Activated CD4-positive, alpha-beta T cell treated with anti-CD3 and anti-CD28 coated beads for 4 hours (primary cell): ENCODE measurements around the gene ZNF830.
A peak's percentile ranks its signal among the peaks of the same experiment; 100 is the strongest.
"Not testable (repeated sequence)": the region's sequence is repeated elsewhere in the genome, so short reads cannot be mapped to it uniquely, and the experiment has no call there.

Experiments
- DNase-seq, 2 donors: peaks; one replicate each; pipeline ENCODE4 v3.0.0-alpha.2; 2020

ZNF830 gene

GRCh38 chr17:34993031-34993430 is 31.7 kb downstream of the ZNF830 start:
- DNase-seq, result no peak

DNA sequence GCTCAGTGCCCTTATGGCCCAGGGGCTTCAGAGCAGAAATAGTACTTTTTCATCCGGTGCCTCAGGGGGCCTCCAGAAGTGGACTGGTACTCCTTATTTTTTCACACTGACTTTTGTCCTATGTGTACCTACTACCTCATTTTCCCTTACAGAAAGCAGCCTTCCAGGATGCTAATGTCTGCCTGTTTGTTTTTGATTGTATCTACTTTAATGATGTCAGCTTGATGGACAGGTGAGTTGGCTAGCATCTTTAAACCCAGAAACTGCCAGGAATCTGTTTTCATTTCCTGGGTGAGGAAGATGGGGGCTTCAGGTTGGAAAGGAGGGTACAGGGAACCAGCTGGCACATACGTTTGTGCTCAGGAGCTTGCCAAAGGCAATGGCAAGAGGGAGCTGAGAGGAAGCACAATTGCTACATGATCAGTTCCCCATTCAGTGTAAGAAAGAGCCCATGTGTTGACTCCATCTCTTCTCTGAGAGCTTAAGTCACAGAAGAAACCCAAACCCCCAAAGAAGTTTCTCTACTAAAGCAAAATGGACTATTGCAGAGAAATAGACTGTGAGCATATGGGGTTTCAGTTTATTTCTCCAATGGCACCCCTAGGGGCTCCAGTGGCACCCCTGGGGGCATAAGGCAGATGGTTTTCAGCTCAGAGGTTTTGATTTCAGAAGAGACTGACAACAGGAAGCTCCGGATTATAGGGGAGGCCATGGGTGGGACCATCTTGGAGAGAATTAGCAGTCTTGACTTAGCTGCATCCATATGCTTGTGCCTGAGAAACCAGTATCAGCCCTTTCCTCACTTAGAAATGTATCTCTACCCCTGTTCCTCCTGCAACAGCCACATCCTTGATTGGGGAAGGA is 35.3 kb downstream of the ZNF830 start:
- DNase-seq, result no peak

GRCh38 chr17:34997355-34997862 is 36.1 kb downstream of the ZNF830 start:
- no peak for DNase-seq

GRCh38 chr17:34998205-34998604 is 36.9 kb downstream of the ZNF830 start:
- peak; percentile 78 to 84 for DNase-seq

DNA sequence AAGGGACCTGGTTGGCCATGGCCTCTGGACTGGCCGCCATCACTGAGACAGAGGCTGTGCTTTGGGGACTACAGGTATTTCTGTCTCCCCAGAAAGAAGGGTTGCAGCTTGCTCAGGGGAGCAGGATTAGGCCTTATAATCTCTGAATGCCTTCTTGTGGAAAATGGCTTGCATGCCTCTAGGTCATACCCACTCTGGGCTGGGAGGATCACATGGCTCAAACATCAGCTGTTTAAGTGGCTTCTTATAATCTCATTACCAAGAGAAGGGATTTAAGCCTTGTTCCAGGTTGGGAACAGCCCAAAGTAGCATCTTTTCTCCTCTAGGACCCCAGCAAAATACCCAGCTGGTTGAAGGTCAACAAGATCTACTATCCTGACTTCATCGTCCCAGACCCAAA is 38.1 kb downstream of the ZNF830 start:
- DNase-seq, result no peak

DNA sequence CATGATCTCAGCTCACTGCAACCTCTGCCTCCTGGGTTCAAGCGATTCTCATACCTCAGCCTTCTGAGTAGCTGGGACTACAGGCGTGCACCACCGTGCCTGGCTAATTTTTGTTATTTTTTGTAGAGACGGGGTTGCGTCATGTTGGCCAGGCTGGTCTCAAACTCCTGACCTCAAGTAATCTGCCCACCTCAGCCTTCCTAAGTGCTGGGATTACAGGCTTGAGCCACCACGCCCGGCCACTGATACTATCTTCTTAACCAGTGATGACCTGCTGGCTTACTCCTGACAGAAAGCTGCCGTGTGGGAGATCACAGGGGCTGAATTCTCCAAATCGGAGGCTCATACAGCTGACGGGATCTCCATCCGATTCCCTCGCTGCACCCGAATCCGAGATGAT is 39.6 kb downstream of the ZNF830 start:
- not testable (repeated sequence) for DNase-seq

- DNase-seq, result no peak
Measured at GRCh38 chr17:35001549-35001948, 40.2 kb downstream of the ZNF830 start.

GRCh38 chr17:35002876-35003551 is 41.7 kb downstream of the ZNF830 start:
- DNase-seq, result no peak

DNA sequence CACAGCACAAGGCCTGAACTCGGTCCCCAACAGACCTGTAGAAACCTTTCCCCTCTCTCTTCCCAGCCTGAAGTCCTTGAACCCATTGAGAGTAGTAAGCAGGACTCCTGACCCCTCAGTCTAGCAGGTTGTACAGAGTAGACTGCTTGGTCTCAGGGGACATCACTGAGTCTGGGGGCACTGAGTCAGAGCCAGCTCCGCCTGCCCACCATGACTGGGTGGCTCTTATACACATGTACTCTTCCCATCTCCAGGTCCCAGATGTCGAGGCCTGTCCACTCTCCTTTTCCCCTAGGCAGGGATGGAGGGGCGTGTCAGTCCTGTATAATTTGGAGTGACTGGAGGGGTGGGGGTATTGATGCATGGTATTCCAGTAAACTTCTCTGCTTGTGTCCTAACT is 42.4 kb downstream of the ZNF830 start:
- DNase-seq, result no peak

GRCh38 chr17:35006345-35006744 is 45.0 kb downstream of the ZNF830 start:
- no peak for DNase-seq

DNA sequence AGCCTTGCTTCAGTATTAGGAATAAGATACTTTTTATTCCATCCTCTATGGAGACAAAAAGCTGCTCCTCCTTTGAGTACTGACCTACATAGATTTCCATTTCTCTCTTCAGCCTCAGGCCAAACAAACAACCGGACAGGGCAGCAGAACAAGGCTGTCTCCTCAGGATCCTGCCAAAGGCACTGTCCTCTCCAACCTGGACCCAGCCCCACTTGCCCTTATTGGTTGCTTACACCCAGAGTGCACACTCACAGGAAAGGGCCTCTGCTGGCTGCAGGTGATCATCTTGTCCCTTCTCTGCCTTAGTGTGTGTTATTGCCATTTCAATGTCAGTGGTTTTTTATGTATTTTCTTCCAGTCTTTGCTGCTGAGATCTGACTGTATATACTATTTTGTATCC is 45.6 kb downstream of the ZNF830 start:
- no peak for DNase-seq

DNA sequence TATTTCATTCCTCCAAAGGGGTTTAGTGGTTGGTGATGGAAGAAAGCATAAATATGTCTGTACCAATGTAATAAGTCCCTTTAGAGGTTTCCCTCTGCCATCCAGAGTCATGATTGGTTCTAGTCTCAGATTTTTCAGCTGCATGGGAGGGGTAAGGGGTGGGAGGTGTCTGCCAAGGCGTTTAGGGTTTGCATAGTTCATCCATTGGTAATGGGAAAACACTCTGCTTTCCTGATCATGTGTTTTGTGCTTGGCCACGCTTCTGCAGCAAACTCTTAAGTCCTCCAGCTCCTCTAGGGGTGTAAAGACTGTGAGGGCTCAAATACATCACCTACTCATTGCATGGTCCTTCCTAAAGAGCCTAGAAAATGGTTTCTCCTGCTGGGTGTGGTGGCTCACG is 48.8 kb downstream of the ZNF830 start:
- DNase-seq, result no peak

DNA sequence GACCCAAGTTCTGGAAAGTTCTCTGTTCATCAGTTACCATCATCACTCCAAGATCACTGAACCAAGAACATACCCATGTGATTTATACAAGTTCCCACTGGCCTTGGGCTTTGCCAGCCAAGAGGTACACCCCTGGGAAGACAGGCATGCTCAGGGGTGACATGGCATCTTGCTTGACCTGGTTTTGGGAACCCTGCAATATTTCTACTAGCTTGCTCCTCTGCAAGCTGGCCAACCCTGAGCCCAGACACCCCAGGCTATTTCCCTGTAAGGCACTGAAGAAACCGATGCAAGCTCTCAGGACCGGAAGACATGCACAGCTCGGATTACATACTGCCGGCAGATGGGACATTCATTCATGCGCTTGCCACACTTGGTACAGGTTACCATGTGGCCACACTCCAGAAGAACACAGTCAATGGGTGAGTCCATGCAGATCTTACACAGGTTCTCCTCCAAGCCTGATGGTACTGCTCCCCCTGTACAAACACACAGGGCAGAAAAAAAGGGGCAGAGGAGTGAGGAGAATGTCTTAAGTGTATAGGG is 50.4 kb downstream of the ZNF830 start:
- DNase-seq, result no peak
